Gastroesophageal sphincter (tissue), 3 donors: ENCODE data around the gene TMEM221.

Experiments used
- POLR2AphosphoS5 ChIP-seq: sonication (generic); formaldehyde crosslinking; IDR thresholded peaks from one replicate; pipeline ENCODE4 v1.6.1; 2017; ENCODE audit warnings: antibody characterized with exemption
- TF ChIP-seq, protein P1 (sequence below), 4 experiments: fragments of 200-600 bp in 2 of 4; fragments of 450-650 bp in 2 of 4; sonication (generic) in 1 of 4; IDR thresholded peaks; one replicate each; pipeline ENCODE4 v1.5.1; 2017 to 2019; ENCODE audit warnings: antibody characterized with exemption in 4 of 4, mild to moderate bottlenecking in 2 of 4, moderate library complexity in 2 of 4

DNA sequence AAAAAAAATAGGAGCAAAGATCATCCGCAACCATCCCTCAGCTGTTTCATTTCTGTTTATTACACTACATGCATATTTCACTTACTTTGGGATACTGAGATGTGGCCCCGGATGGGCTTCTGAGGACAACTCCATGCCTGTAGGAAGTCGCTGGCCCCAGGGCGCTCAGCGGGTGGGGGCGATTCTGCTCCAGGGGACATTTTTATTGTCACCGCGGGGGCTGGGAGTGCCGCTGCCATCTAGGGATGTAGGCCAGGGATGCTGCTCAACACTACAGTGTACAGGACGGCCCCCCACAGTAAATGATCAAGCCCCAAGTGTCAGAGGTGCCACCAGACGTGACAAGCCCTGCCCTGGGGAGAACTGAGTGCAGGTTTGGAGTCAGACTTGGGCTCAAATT is 36.7 kb downstream of the TMEM221 start:
- TF ChIP-seq, protein P1, sequence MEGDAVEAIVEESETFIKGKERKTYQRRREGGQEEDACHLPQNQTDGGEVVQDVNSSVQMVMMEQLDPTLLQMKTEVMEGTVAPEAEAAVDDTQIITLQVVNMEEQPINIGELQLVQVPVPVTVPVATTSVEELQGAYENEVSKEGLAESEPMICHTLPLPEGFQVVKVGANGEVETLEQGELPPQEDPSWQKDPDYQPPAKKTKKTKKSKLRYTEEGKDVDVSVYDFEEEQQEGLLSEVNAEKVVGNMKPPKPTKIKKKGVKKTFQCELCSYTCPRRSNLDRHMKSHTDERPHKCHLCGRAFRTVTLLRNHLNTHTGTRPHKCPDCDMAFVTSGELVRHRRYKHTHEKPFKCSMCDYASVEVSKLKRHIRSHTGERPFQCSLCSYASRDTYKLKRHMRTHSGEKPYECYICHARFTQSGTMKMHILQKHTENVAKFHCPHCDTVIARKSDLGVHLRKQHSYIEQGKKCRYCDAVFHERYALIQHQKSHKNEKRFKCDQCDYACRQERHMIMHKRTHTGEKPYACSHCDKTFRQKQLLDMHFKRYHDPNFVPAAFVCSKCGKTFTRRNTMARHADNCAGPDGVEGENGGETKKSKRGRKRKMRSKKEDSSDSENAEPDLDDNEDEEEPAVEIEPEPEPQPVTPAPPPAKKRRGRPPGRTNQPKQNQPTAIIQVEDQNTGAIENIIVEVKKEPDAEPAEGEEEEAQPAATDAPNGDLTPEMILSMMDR (IDR thresholded peaks at IDR 0.05): no peak
- no peak for TF ChIP-seq POLR2AphosphoS5
